Endothelial cell of umbilical vein (primary cell): ENCODE results near the gene SLC12A4. TPM values are rescaled to one million over a fixed set of nuclear protein-coding genes. Genes with fewer than 3 reads are reported as not detected.

Experiments used
- BruUV-seq: library from RNA; stranded (reverse); fragments of 400-500 nt; replicated peaks from 2 replicates; lab custom pipeline; 2021; lab: Mats Ljungman, UMichigan
- CTCF ChIA-PET: fragments of 300-600, 350-600 bp; sonication (Branson Sonifier 250); formaldehyde crosslinking; loops from one replicate; lab custom pipeline; 2021; ENCODE audit warnings: antibody characterized with exemption, inconsistent platforms; lab: Charles Lee
- POLR2A ChIA-PET: fragments of 300-600, 350-600 bp; sonication (Branson Sonifier 250); formaldehyde crosslinking; loops from one replicate; lab custom pipeline; 2021; ENCODE audit warnings: antibody characterized with exemption, inconsistent platforms; lab: Charles Lee
- DNase-seq: peaks from one replicate; pipeline ENCODE4 v3.0.0-alpha.2; 2011; ENCODE audit warnings: low read depth, low spot score
- FAIRE-seq: peaks from 2 replicates; lab custom pipeline; 2011; peaks lifted over from hg19 to GRCh38; lab: Jason Lieb, UNC
- H2AFZ ChIP-seq: 2 replicates; pipeline ENCODE4 v1.6.0; 2012; ENCODE audit warnings: low read depth, low read length, control low read depth, inconsistent platforms
- H3K27ac ChIP-seq: 2 replicates; pipeline ENCODE4 v1.5.1; 2011; ENCODE audit warnings: low read depth, mild to moderate bottlenecking, control low read depth, low read length, moderate library complexity; ENCODE audit not compliant: insufficient read depth
- H3K27me3 ChIP-seq, 2 experiments: 2 replicates each; pipeline versions ENCODE4 v1.6.0 to v1.6.1; 2011; ENCODE audit warnings: low read length in 2 of 2, mixed read lengths in 1 of 2; ENCODE audit not compliant: control insufficient read depth in 2 of 2, insufficient read depth in 2 of 2
- H3K36me3 ChIP-seq, 2 experiments: 2 replicates in 1 of 2; 3 replicates in 1 of 2; pipeline ENCODE4 v1.5.1; 2011; ENCODE audit warnings: low read length in 2 of 2, mild to moderate bottlenecking in 1 of 2, moderate library complexity in 1 of 2; ENCODE audit not compliant: control insufficient read depth in 2 of 2, insufficient read depth in 2 of 2; ENCODE audit errors: extremely low read depth in 1 of 2
- H3K4me1 ChIP-seq: 3 replicates; pipeline ENCODE4 v1.5.1; 2011; ENCODE audit warnings: mild to moderate bottlenecking, low read length; ENCODE audit not compliant: control insufficient read depth, insufficient read depth; ENCODE audit errors: extremely low read depth
- H3K4me2 ChIP-seq: 2 replicates; pipeline ENCODE4 v1.6.1; 2011; ENCODE audit warnings: low read length, control low read depth, mixed read lengths; ENCODE audit not compliant: insufficient read depth
- H3K4me3 ChIP-seq, 3 experiments: fragments of 200-600 bp in 1 of 3; sonication (generic), shearing (Covaris generic) in 1 of 3; replicated peaks in 1 of 3; 2 replicates each; pipeline ENCODE4 v1.5.1; 2011 to 2016; ENCODE audit warnings: control low read depth in 3 of 3, low read length in 3 of 3, mild to moderate bottlenecking in 2 of 3, inconsistent platforms in 1 of 3, low read depth in 1 of 3, moderate library complexity in 1 of 3; ENCODE audit not compliant: insufficient read depth in 1 of 3
- H3K79me2 ChIP-seq: 2 replicates; pipeline ENCODE4 v1.6.0; 2012; ENCODE audit warnings: low read length, inconsistent platforms; ENCODE audit not compliant: control insufficient read depth, insufficient read depth
- H3K9ac ChIP-seq: replicated peaks from 2 replicates; pipeline ENCODE3; 2011; ENCODE audit warnings: low read length, control low read depth; ENCODE audit not compliant: insufficient read depth; ENCODE audit errors: extremely low read depth
- H3K9me1 ChIP-seq: replicated peaks from 3 replicates; pipeline ENCODE4 v1.6.0; 2011; ENCODE audit warnings: mild to moderate bottlenecking, low read length; ENCODE audit not compliant: control insufficient read depth, insufficient read depth; ENCODE audit errors: extremely low read depth
- H3K9me3 ChIP-seq: replicated peaks from 2 replicates; pipeline ENCODE4 v1.5.1; 2012; ENCODE audit warnings: low read length, inconsistent platforms; ENCODE audit not compliant: control insufficient read depth, insufficient read depth
- H4K20me1 ChIP-seq: replicated peaks from 2 replicates; pipeline ENCODE3; 2011; ENCODE audit warnings: mild to moderate bottlenecking, low read length; ENCODE audit not compliant: control insufficient read depth, insufficient read depth; ENCODE audit errors: extremely low read depth
- GATA2 ChIP-seq: IDR thresholded peaks from 2 replicates; pipeline ENCODE4 v1.7.0; 2011; ENCODE audit warnings: low read depth, mild to moderate bottlenecking, moderate library complexity, mixed read lengths, low read length; ENCODE audit not compliant: insufficient read length, insufficient read depth
- MYC ChIP-seq: IDR thresholded peaks from one replicate; pipeline ENCODE4 v1.6.1; 2011; ENCODE audit warnings: mild to moderate bottlenecking, low read depth, low read length
- POLR2A ChIP-seq: IDR thresholded peaks from 2 replicates; pipeline ENCODE4 v1.6.1; 2012; ENCODE audit warnings: low read depth, mild to moderate bottlenecking, control low read depth, low read length
- dilution Hi-C: fragments of 300-500 bp; cut with MboI; formaldehyde crosslinking; loops from one replicate; pipeline ENCODE4 v1.15.0; 2019; ENCODE audit warnings: low sequenced_read_pairs; ENCODE audit not compliant: extremely low pct_ligation_motif_present
- intact Hi-C: fragments of 100-400 bp; cut with micrococcal nuclease; formaldehyde crosslinking; loops from one replicate; pipeline ENCODE4 v1.10.0; 2022
- polyA plus RNA-seq, 4 experiments: library from polyadenylated mRNA; depleted of rRNA in 3 of 4; stranded (reverse) in 3 of 4; unstranded in 1 of 4; fragments of >200 nt; gene quantifications; 2 replicates each; pipeline versions ENCODE4 v1.2.1 to v1.2.3, GENCODE V29; 2011 to 2012; ENCODE audit warnings: missing spikeins in 1 of 4
- total RNA-seq: library from RNA; stranded (reverse); gene quantifications from 2 replicates; pipeline ENCODE4 v1.2.3, GENCODE V29; 2021
- TF ChIP-seq, protein P1 (sequence below), 2 donors: IDR thresholded peaks; 1 replicate in 1 of 2; 2 replicates in 1 of 2; pipeline ENCODE4 v1.5.1; 2011; ENCODE audit warnings: low read length in 2 of 2, mild to moderate bottlenecking in 2 of 2, moderate library complexity in 2 of 2, control low read depth in 1 of 2, inconsistent platforms in 1 of 2, low read depth in 1 of 2; ENCODE audit not compliant: insufficient read depth in 1 of 2; ENCODE audit errors: extremely low read depth in 1 of 2
- TF ChIP-seq, protein P2 (sequence below): IDR thresholded peaks from 2 replicates; pipeline ENCODE4 v1.6.1; 2011; ENCODE audit not compliant: insufficient read depth, insufficient read length

Gene SLC12A4
- total and polyA plus RNA-seq, 2 donors (not counting 3 experiments of a cell fraction or from before 2014, with no cell fraction given): 110 to 114 TPM

GRCh38 chr16:67931712-67932461, 36.5 kb downstream of the SLC12A4 start, which contains the start of gene CTRL:
Gene CTRL, minus strand, starts transcription at chr16:67931862. Its CDS starts 10 bp downstream, at chr16:67931852.
- BruUV-seq: no TSS peak
- DNase-seq (no peak), FAIRE-seq (no peak)
- ChIA-PET POLR2A (no interaction called here), CTCF (interaction anchor here (1.2 to 5.7 kb wide), 5 partner anchors 10 to 259 kb away, joined by 3 to 42 read pairs (median 10); partner anchors contain the start of gene NRN1L)
- H3K9me3 ChIP-seq: no peaks in the 10 kb centered on the region
- dilution Hi-C loops: no loop called here
- no peaks in the 10 kb centered on the region for H3K79me2 ChIP-seq
- no peak within 1 kb of the TSS for H3K9ac ChIP-seq
- no peak within 1 kb of the TSS for H3K4me3 ChIP-seq
- H3K9me1 ChIP-seq: no peaks in the 10 kb centered on the region
- no peaks in the 10 kb centered on the region for H4K20me1 ChIP-seq
- TF ChIP-seq, protein P1, sequence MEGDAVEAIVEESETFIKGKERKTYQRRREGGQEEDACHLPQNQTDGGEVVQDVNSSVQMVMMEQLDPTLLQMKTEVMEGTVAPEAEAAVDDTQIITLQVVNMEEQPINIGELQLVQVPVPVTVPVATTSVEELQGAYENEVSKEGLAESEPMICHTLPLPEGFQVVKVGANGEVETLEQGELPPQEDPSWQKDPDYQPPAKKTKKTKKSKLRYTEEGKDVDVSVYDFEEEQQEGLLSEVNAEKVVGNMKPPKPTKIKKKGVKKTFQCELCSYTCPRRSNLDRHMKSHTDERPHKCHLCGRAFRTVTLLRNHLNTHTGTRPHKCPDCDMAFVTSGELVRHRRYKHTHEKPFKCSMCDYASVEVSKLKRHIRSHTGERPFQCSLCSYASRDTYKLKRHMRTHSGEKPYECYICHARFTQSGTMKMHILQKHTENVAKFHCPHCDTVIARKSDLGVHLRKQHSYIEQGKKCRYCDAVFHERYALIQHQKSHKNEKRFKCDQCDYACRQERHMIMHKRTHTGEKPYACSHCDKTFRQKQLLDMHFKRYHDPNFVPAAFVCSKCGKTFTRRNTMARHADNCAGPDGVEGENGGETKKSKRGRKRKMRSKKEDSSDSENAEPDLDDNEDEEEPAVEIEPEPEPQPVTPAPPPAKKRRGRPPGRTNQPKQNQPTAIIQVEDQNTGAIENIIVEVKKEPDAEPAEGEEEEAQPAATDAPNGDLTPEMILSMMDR (IDR thresholded peaks at IDR 0.05; ENCODE audit: extremely low read depth in 1 of 2, insufficient read depth in 1 of 2, low read depth in 1 of 2, low read length in 2 of 2): no peak
- TF ChIP-seq, protein P2, sequence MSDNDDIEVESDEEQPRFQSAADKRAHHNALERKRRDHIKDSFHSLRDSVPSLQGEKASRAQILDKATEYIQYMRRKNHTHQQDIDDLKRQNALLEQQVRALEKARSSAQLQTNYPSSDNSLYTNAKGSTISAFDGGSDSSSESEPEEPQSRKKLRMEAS: no peak
- no peak for TF ChIP-seq GATA2
- no peak for TF ChIP-seq MYC
- TF ChIP-seq POLR2A: no peak
- peaks cover 9% of the 10 kb centered on the region for H3K4me1 ChIP-seq
- no peak within 1 kb of the TSS for H3K27ac ChIP-seq
- intact Hi-C loops: no loop called here
- H3K27me3 ChIP-seq: no peaks in the 10 kb centered on the region
- H2AFZ ChIP-seq: no peak within 1 kb of the TSS
- H3K4me2 ChIP-seq: no peak within 1 kb of the TSS
- H3K36me3 ChIP-seq: peaks cover 0 to 13% of the 10 kb centered on the region in 2 experiments
